Osteocyte (in vitro differentiated cells): ENCODE measurements around the gene SERTM2. TPM values are rescaled to one million over a fixed set of nuclear protein-coding genes. Genes with fewer than 3 reads are reported as not detected.

Source experiments
- DNase-seq: peaks from one replicate; pipeline ENCODE4 v3.0.0; 2021; ENCODE audit warnings: mixed read lengths; ENCODE audit not compliant: unreplicated experiment; ENCODE audit errors: extremely low spot score
- H3K27ac Mint-ChIP-seq: one replicate; pipeline ENCODE4 v1.8.0; 2021; ENCODE audit warnings: mild to moderate bottlenecking, mixed read lengths; ENCODE audit not compliant: unreplicated experiment
- H3K27me3 Mint-ChIP-seq: one replicate; pipeline ENCODE4 v1.8.0; 2021; ENCODE audit warnings: mixed read lengths; ENCODE audit not compliant: unreplicated experiment
- H3K36me3 Mint-ChIP-seq: one replicate; pipeline ENCODE4 v1.8.0; 2021; ENCODE audit warnings: mixed read lengths; ENCODE audit not compliant: unreplicated experiment
- H3K4me1 Mint-ChIP-seq: one replicate; pipeline ENCODE4 v1.8.0; 2021; ENCODE audit warnings: mixed read lengths; ENCODE audit not compliant: unreplicated experiment
- H3K4me3 Mint-ChIP-seq: one replicate; pipeline ENCODE4 v1.8.0; 2021; ENCODE audit warnings: mild to moderate bottlenecking, moderate library complexity, mixed read lengths; ENCODE audit not compliant: unreplicated experiment
- H3K9me3 Mint-ChIP-seq: one replicate; pipeline ENCODE4 v1.8.0; 2021; ENCODE audit warnings: mixed read lengths; ENCODE audit not compliant: unreplicated experiment
- total RNA-seq: library from RNA; stranded (reverse); gene quantifications from 2 replicates; pipeline ENCODE4 v1.2.1, GENCODE V29; 2021
- TF ChIP-seq, protein P1 (sequence below): fragments of 200-600 bp; sonication (generic); IDR thresholded peaks from 2 replicates; pipeline ENCODE4 v1.5.0; 2021; ENCODE audit warnings: antibody characterized with exemption, mild to moderate bottlenecking, moderate library complexity

SERTM2 gene
- total RNA-seq, 1 donor from 2014 or later, result not detected

DNA sequence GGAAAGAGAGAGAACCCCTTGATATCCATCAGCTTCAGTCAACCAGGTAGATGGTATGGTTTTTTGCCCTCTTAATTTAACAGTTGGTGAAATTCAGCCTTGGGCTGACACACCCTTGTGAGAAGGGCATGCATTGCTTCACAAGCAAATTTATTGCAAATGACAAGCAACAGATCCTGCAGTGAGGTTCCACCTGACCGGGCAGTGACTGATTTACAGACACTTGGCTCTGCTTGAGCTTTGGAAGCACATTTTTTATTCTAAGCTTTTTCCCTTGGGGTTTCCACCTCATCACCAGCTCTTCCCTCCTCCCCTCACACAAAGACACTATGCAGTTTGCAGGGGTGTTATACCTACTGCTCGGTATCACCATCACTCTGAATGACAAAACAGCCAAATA is 28.3 kb upstream of the SERTM2 start:
- TF ChIP-seq, protein P1, sequence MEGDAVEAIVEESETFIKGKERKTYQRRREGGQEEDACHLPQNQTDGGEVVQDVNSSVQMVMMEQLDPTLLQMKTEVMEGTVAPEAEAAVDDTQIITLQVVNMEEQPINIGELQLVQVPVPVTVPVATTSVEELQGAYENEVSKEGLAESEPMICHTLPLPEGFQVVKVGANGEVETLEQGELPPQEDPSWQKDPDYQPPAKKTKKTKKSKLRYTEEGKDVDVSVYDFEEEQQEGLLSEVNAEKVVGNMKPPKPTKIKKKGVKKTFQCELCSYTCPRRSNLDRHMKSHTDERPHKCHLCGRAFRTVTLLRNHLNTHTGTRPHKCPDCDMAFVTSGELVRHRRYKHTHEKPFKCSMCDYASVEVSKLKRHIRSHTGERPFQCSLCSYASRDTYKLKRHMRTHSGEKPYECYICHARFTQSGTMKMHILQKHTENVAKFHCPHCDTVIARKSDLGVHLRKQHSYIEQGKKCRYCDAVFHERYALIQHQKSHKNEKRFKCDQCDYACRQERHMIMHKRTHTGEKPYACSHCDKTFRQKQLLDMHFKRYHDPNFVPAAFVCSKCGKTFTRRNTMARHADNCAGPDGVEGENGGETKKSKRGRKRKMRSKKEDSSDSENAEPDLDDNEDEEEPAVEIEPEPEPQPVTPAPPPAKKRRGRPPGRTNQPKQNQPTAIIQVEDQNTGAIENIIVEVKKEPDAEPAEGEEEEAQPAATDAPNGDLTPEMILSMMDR, result no peak
- no peak overlapping the region for H3K27ac Mint-ChIP-seq

DNA sequence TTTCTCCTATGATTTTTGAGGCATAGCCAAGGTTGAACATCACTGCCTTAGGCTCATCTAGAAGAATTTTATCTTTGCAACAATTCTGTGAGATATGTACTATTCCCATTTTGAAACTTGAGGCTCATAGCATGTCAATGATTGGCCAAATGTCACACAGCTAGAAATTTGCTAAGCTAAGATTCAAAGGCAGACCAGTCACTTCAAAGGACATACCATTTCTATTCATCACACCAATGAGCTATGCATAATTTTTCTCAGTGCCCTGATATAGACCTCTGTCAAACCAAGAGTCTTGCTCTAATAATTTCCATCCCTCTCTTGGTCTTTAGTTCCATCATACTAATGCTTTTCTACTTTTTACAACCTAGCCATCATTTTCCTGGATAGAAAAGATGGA is 27.6 kb upstream of the SERTM2 start:
- Mint-ChIP-seq H3K27me3 (no peaks in the 10 kb centered on the region), H3K9me3 (peaks cover 29% of the 10 kb centered on the region), H3K27ac (no peak overlapping the region), H3K36me3 (no peaks in the 10 kb centered on the region), H3K4me3 (no peak overlapping the region), H3K4me1 (no peaks in the 10 kb centered on the region)
- no peak for DNase-seq
- TF ChIP-seq, protein P1, result no peak

More for the DNA sequence above, 28.3 kb upstream of the SERTM2 start:
- Mint-ChIP-seq H3K27me3 (no peaks in the 10 kb centered on the region), H3K4me3 (no peak overlapping the region), H3K9me3 (peaks cover 31% of the 10 kb centered on the region), H3K36me3 (no peaks in the 10 kb centered on the region), H3K4me1 (no peaks in the 10 kb centered on the region)
- DNase-seq, result no peak

DNA sequence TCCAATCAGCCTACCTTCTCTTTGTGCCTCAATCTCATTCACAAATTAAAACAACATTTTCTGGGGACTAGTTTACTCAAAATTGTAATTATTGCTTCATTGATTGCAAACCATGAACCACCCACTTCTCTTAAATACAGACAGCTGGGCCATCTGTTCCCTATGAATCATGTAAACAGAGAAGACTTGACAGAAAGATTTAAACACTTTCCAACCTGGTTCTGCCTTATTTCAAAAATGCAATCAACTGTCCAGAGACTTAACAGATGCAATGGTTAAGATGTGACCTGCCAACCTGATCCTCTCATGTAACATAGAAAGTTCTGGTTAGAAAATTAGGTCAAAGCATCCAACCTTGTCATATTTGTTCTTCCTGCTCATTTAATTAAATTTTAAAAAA is 20.8 kb upstream of the SERTM2 start:
- Mint-ChIP-seq H3K27ac (no peak overlapping the region), H3K27me3 (no peaks in the 10 kb centered on the region)

DNA sequence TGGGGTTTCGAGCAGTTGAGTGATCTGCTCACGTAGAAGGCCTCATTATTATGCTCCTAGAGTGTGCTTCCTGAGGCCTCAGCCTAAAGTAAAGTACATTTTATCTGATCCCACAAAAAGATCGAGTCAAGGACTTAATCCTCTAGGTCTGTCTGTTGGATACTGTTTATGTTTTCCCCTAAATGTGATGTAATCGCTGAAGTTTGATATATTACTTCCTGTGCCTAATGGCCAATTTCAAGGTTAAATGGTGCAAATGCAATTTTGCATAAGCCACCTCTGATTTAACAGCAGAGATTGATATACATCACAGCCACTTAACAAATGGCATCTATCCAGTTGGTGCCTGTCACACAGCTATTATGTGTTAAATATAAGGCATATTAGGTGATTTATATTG is 19.4 kb upstream of the SERTM2 start:
- Mint-ChIP-seq H3K27me3 (no peaks in the 10 kb centered on the region), H3K36me3 (no peaks in the 10 kb centered on the region), H3K4me3 (no peak overlapping the region)

More for the DNA sequence above, 20.8 kb upstream of the SERTM2 start:
- TF ChIP-seq, protein P1, result no peak
- Mint-ChIP-seq H3K4me1 (no peaks in the 10 kb centered on the region), H3K4me3 (no peak overlapping the region), H3K9me3 (peaks cover 9% of the 10 kb centered on the region), H3K36me3 (no peaks in the 10 kb centered on the region)
- DNase-seq, result no peak

DNA sequence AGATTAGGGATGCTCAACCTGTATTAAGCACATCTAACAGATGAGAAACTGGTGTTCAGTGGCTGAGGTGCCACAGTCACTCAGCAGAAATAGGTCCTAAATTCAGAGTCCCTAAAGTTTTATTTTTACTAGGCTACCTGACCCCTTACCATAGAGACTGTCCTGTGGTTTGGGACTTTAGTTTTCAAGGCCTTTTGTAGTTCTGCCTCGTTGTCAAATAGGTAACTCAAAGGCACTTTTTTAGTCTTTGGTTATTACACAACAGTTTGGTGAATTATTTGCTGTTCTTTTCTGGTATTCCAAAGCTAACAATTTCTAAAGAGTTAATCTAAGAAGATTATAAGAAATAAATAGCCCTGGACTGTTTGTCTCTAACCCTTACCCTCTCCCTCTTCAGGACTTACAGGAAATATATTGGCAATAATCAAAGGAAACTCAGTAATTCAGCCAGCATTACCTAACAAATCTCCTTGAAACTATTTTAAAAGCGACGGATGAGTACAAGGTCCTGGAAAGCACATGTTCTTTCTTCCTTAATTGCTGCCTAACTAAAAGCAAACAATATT is 12.8 kb upstream of the SERTM2 start:
- H3K4me1 Mint-ChIP-seq, result no peaks in the 10 kb centered on the region
- DNase-seq, result no peak
- no peak overlapping the region for H3K27ac Mint-ChIP-seq
- TF ChIP-seq, protein P1, result no peak
- no peaks in the 10 kb centered on the region for H3K27me3 Mint-ChIP-seq
- H3K36me3 Mint-ChIP-seq, result no peaks in the 10 kb centered on the region
- H3K4me3 Mint-ChIP-seq, result no peak overlapping the region
- H3K9me3 Mint-ChIP-seq, result no peaks in the 10 kb centered on the region

More for the DNA sequence above, 19.4 kb upstream of the SERTM2 start:
- TF ChIP-seq, protein P1, result no peak
- no peak for DNase-seq
- Mint-ChIP-seq H3K27ac (no peak overlapping the region), H3K4me1 (no peaks in the 10 kb centered on the region), H3K9me3 (peaks cover 1% of the 10 kb centered on the region)
